Fibroblast of lung (primary cell): ENCODE results near the gene STPG3.

Experiments used
- EZH2 ChIP-seq: IDR thresholded peaks from 2 replicates; pipeline ENCODE4 v1.5.1; 2012; ENCODE audit warnings: low read length, control low read depth, mild to moderate bottlenecking; ENCODE audit errors: missing control alignments
- TF ChIP-seq, protein P1 (sequence below), 2 donors: IDR thresholded peaks in 1 of 2; conservative IDR thresholded peaks in 1 of 2; 1 replicate in 1 of 2; 2 replicates in 1 of 2; pipeline ENCODE4 v1.5.1; 2011 to 2012; ENCODE audit warnings: low read length in 2 of 2, control low read depth in 1 of 2, inconsistent platforms in 1 of 2, low read depth in 1 of 2, mild to moderate bottlenecking in 1 of 2

DNA sequence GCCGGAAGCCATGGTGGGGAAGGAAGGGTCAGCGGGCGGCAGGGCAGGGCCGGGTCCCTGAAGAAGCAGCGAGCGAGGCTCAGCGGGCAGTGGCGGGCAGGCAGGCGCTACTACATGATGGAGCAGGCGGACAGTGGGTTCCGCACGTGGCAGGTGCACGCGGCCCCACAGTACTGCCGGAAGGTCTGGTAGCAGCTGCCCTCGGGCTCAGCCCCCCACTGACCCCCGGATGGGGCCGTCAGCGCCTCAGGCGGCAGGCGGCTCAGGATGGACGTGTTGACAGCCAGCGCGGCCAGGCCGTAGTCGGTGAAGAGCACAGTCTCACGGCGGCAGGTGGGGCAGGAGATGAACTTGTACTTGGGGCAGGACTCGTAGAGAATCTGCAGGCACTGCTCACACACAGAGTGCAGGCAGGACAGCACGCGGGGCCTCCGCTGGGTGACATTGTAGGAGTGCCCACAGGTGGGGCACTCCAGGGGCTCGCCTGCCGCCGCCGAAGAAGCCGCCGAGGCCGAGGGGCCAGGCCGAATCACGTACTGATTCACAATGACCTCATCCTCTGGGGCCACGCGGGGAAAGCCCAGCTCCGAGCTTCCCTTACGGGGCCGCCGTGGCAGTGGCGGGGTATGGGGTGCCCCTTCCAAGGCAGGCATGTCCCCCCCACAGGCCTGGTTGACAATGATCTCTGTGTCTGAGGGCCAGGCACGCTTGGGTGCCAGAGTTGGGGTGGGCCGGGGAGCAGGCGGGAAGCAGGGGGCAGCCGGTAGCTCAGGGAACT lies 30.6 kb upstream of the STPG3 start:
- TF ChIP-seq, protein P1, sequence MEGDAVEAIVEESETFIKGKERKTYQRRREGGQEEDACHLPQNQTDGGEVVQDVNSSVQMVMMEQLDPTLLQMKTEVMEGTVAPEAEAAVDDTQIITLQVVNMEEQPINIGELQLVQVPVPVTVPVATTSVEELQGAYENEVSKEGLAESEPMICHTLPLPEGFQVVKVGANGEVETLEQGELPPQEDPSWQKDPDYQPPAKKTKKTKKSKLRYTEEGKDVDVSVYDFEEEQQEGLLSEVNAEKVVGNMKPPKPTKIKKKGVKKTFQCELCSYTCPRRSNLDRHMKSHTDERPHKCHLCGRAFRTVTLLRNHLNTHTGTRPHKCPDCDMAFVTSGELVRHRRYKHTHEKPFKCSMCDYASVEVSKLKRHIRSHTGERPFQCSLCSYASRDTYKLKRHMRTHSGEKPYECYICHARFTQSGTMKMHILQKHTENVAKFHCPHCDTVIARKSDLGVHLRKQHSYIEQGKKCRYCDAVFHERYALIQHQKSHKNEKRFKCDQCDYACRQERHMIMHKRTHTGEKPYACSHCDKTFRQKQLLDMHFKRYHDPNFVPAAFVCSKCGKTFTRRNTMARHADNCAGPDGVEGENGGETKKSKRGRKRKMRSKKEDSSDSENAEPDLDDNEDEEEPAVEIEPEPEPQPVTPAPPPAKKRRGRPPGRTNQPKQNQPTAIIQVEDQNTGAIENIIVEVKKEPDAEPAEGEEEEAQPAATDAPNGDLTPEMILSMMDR (conservative IDR thresholded peaks at IDR 0.05 in 1 of 2, IDR thresholded peaks at IDR 0.05 in 1 of 2; ENCODE audit: low read depth in 1 of 2, low read length in 2 of 2): no peak
- no peak for TF ChIP-seq EZH2
